Liver (tissue), 9 donors: ENCODE data around the gene CAMKMT. TPM values are rescaled to one million over a fixed set of nuclear protein-coding genes. Genes with fewer than 3 reads are reported as not detected.

Source experiments
- DNase-seq: peaks from one replicate; pipeline ENCODE4 v3.0.0-alpha.2; 2017; ENCODE audit warnings: low spot score
- H3K27ac ChIP-seq, 2 donors: one replicate each; pipeline ENCODE4 v1.7.0; 2013; ENCODE audit warnings: inconsistent platforms in 2 of 2, low read length in 2 of 2, control low read depth in 1 of 2, low read depth in 1 of 2, mild to moderate bottlenecking in 1 of 2
- H3K27me3 ChIP-seq, 4 donors: one replicate each; pipeline versions ENCODE4 v1.6.1 to v1.7.0; 2013; ENCODE audit warnings: low read length in 3 of 4, inconsistent platforms in 1 of 4, mild to moderate bottlenecking in 1 of 4, moderate library complexity in 1 of 4; ENCODE audit not compliant: control insufficient read depth in 4 of 4, insufficient read depth in 4 of 4
- H3K36me3 ChIP-seq, 4 donors: one replicate each; pipeline versions ENCODE4 v1.6.1 to v1.7.0; 2013; ENCODE audit warnings: low read length in 3 of 4, mild to moderate bottlenecking in 3 of 4, low read depth in 1 of 4, moderate library complexity in 1 of 4; ENCODE audit not compliant: control insufficient read depth in 4 of 4, insufficient read depth in 3 of 4
- H3K4me1 ChIP-seq, 4 donors: one replicate each; pipeline versions ENCODE4 v1.6.1 to v1.7.0; 2013; ENCODE audit warnings: low read length in 3 of 4, mild to moderate bottlenecking in 3 of 4, moderate library complexity in 1 of 4; ENCODE audit not compliant: control insufficient read depth in 4 of 4, insufficient read depth in 4 of 4
- H3K4me3 ChIP-seq, 3 donors: one replicate each; pipeline versions ENCODE4 v1.6.1 to v1.7.0; 2013; ENCODE audit warnings: low read length in 3 of 3, control low read depth in 1 of 3, low read depth in 1 of 3, mild to moderate bottlenecking in 1 of 3
- H3K9ac ChIP-seq, 2 donors: one replicate each; pipeline ENCODE4 v1.7.0; 2013; ENCODE audit warnings: low read length in 2 of 2, mild to moderate bottlenecking in 2 of 2, moderate library complexity in 2 of 2, control low read depth in 1 of 2, low read depth in 1 of 2
- H3K9me3 ChIP-seq, 4 donors: one replicate each; pipeline versions ENCODE4 v1.6.1 to v1.7.0; 2013; ENCODE audit warnings: low read length in 3 of 4; ENCODE audit not compliant: control insufficient read depth in 4 of 4
- EGR1 ChIP-seq, 2 donors: IDR thresholded peaks; 2 replicates each; pipeline ENCODE4 v1.6.1; 2016 to 2018; ENCODE audit warnings: antibody characterized with exemption in 2 of 2, low read depth in 2 of 2
- FOXA1 ChIP-seq: IDR thresholded peaks from 2 replicates; pipeline ENCODE4 v1.6.1; 2016; ENCODE audit warnings: antibody characterized with exemption
- GABPA ChIP-seq, 2 donors: IDR thresholded peaks in 1 of 2; conservative IDR thresholded peaks in 1 of 2; 2 replicates each; pipeline ENCODE4 v1.6.1; 2016; ENCODE audit warnings: antibody characterized with exemption in 2 of 2, mild to moderate bottlenecking in 1 of 2, moderate library complexity in 1 of 2
- HNF4G ChIP-seq: IDR thresholded peaks from 2 replicates; pipeline ENCODE4 v1.6.1; 2016; ENCODE audit warnings: antibody characterized with exemption
- JUND ChIP-seq, 2 donors: IDR thresholded peaks; 2 replicates each; pipeline ENCODE4 v1.6.1; 2016; ENCODE audit warnings: antibody characterized with exemption in 2 of 2
- RAD21 ChIP-seq, 2 donors: IDR thresholded peaks; 2 replicates each; pipeline ENCODE4 v1.6.1; 2016; ENCODE audit warnings: antibody characterized with exemption in 2 of 2, mild to moderate bottlenecking in 2 of 2
- RXRA ChIP-seq, 2 donors: IDR thresholded peaks; 2 replicates each; pipeline ENCODE4 v1.6.1; 2017 to 2018; ENCODE audit warnings: antibody characterized with exemption in 2 of 2, mild to moderate bottlenecking in 1 of 2
- SP1 ChIP-seq: IDR thresholded peaks from 2 replicates; pipeline ENCODE4 v1.6.1; 2018; ENCODE audit warnings: antibody characterized with exemption, mild to moderate bottlenecking
- TAF1 ChIP-seq: conservative IDR thresholded peaks from 2 replicates; pipeline ENCODE4 v1.6.1; 2016; ENCODE audit warnings: antibody characterized with exemption, mild to moderate bottlenecking
- YY1 ChIP-seq: IDR thresholded peaks from 2 replicates; pipeline ENCODE4 v1.6.1; 2016; ENCODE audit warnings: antibody characterized with exemption, mild to moderate bottlenecking
- WGBS: extraction: QIAGEN DNeasy Blood & Tissue Kit; methylation state at CpG from one replicate; pipeline ENCODE4 v1.1.7; 2013; 5-methylcytosine and 5-hydroxymethylcytosine counted together
- polyA plus RNA-seq, 2 donors: library from polyadenylated mRNA; stranded (reverse) in 1 of 2; unstranded in 1 of 2; fragments of 200-250 nt in 1 of 2; fragments of >200 nt in 1 of 2; fragmentation: Nextera tagmentation in 1 of 2; extraction: Ambion mirVana in 1 of 2; gene quantifications; one replicate each; pipeline versions ENCODE4 v1.2.1 to v1.2.3, GENCODE V29; 2013 to 2015
- total RNA-seq, 2 donors: library from RNA; depleted of rRNA; stranded (reverse); fragments of >200 nt; gene quantifications; one replicate each; pipeline ENCODE4 v1.2.3, GENCODE V29; 2014
- TF ChIP-seq, protein P1 (sequence below): IDR thresholded peaks from 2 replicates; pipeline ENCODE4 v1.6.1; 2016; ENCODE audit warnings: antibody characterized with exemption
- TF ChIP-seq, protein P2 (sequence below): IDR thresholded peaks from 2 replicates; pipeline ENCODE4 v1.6.1; 2016; ENCODE audit warnings: antibody characterized with exemption
- TF ChIP-seq, protein P3 (sequence below): fragments of 150-350 bp; IDR thresholded peaks from 2 replicates; pipeline ENCODE4 v1.5.1; 2017; ENCODE audit warnings: improper control_type of control experiment, low read depth, low read length; ENCODE audit not compliant: missing input control
- donor health status: healthy.
- donor health status: healthy.
- donor health status: healthy.
- donor health status: healthy.
- donor health status: healthy.

Gene CAMKMT
- total and polyA plus RNA-seq, 4 donors = 1.5 to 12.7 (median 7.1) TPM

DNA sequence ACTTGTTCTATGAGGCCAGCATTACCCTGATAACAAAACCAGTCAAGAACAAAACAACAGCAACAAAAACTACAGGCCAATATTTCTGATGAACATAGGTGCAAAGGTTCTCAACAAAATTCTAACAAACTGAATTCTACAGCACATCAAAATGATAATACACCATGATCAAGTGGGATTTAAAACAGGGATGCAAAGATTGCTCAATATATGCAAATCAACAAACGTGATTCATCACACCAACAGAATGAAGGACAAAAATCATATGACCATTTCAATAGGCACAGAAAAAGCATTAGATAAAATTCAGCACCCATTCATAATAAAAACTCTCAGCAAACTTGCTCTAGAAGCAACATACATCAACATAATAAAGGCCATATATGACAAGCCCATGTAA is 173.6 kb downstream of the CAMKMT start:
- Histone ChIP-seq H3K27me3 (no peaks in the 10 kb centered on the region), H3K36me3 (no peaks in the 10 kb centered on the region), H3K9me3 (no peaks in the 10 kb centered on the region), H3K9ac (no peak overlapping the region), H3K4me3 (no peak overlapping the region), H3K27ac (no peak overlapping the region), H3K4me1 (peaks cover 1 to 23% (median 9%) of the 10 kb centered on the region in 4 donors)
- WGBS = 76% methylated on average over 1 of the region's 1 CpG
- DNase-seq = no peak
- no peak for TF ChIP-seq EGR1 (IDR thresholded peaks at IDR 0.05; ENCODE audit: low read depth in 2 of 2)
- TF ChIP-seq RXRA (IDR thresholded peaks at IDR 0.05) = no peak
- TF ChIP-seq FOXA1 = no peak
- TF ChIP-seq YY1 = no peak
- TF ChIP-seq, protein P1, sequence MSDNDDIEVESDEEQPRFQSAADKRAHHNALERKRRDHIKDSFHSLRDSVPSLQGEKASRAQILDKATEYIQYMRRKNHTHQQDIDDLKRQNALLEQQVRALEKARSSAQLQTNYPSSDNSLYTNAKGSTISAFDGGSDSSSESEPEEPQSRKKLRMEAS = no peak
- no peak for TF ChIP-seq SP1
- no peak for TF ChIP-seq TAF1
- no peak for TF ChIP-seq RAD21 (IDR thresholded peaks at IDR 0.05)
- TF ChIP-seq GABPA (IDR thresholded peaks at IDR 0.05 in 1 of 2, conservative IDR thresholded peaks at IDR 0.05 in 1 of 2) = no peak

DNA sequence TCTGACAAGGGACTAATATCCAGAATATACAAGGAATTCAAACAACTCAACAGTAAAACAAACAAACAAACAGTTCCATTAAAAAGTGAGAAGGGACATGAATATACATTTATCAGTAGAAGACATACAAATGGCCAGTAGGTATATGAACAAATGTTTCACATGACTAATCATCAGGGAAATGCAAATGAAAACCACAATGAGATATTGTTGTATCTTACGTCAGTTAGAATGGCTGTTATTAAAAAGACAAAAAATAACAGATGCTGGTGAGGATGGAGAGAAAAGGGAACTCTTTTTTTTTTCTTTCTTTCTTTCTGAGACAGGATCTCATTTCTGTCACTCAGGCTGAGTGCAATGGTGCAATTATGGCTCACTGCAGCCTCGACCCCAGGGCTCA is 175.5 kb downstream of the CAMKMT start:
- H3K27me3 ChIP-seq = no peaks in the 10 kb centered on the region
- H3K27ac ChIP-seq = no peak overlapping the region
- no peak overlapping the region for H3K9ac ChIP-seq
- H3K9me3 ChIP-seq = no peaks in the 10 kb centered on the region
- H3K36me3 ChIP-seq = no peaks in the 10 kb centered on the region
- TF ChIP-seq, protein P2, sequence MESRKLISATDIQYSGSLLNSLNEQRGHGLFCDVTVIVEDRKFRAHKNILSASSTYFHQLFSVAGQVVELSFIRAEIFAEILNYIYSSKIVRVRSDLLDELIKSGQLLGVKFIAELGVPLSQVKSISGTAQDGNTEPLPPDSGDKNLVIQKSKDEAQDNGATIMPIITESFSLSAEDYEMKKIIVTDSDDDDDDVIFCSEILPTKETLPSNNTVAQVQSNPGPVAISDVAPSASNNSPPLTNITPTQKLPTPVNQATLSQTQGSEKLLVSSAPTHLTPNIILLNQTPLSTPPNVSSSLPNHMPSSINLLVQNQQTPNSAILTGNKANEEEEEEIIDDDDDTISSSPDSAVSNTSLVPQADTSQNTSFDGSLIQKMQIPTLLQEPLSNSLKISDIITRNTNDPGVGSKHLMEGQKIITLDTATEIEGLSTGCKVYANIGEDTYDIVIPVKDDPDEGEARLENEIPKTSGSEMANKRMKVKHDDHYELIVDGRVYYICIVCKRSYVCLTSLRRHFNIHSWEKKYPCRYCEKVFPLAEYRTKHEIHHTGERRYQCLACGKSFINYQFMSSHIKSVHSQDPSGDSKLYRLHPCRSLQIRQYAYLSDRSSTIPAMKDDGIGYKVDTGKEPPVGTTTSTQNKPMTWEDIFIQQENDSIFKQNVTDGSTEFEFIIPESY = no peak
- TF ChIP-seq JUND (IDR thresholded peaks at IDR 0.05) (no peak), RXRA (IDR thresholded peaks at IDR 0.05) (no peak)
- no peak for DNase-seq
- 97% methylated on average over 2 of the region's 2 CpGs for WGBS
- peaks cover 0 to 10% (median 2%) of the 10 kb centered on the region in 4 donors for H3K4me1 ChIP-seq
- H3K4me3 ChIP-seq = no peak overlapping the region

DNA sequence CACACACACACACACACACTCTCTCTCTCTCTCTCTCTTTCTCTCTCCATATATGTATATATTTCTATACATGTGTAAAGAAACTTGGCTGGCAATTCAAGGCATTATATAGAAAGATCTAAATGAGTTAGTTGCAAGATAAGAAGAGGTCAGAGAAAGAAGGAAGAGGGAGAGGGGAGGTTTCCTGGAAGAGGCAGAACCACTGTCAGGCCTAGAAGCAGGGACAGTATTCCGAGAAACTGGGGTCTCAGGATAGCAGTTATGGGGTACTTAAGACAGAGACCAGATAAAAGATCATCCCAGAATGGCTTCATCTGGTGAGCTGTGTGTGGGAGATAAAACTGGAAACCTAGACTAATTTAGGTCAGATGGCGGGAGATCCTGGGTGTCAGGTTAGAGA is 180.8 kb downstream of the CAMKMT start:
- H3K4me3 ChIP-seq = no peak overlapping the region
- peaks cover 4 to 38% (median 17%) of the 10 kb centered on the region in 4 donors for H3K4me1 ChIP-seq
- H3K27me3 ChIP-seq = no peaks in the 10 kb centered on the region
- no peak overlapping the region for H3K9ac ChIP-seq
- H3K36me3 ChIP-seq = no peaks in the 10 kb centered on the region
- TF ChIP-seq, protein P3, sequence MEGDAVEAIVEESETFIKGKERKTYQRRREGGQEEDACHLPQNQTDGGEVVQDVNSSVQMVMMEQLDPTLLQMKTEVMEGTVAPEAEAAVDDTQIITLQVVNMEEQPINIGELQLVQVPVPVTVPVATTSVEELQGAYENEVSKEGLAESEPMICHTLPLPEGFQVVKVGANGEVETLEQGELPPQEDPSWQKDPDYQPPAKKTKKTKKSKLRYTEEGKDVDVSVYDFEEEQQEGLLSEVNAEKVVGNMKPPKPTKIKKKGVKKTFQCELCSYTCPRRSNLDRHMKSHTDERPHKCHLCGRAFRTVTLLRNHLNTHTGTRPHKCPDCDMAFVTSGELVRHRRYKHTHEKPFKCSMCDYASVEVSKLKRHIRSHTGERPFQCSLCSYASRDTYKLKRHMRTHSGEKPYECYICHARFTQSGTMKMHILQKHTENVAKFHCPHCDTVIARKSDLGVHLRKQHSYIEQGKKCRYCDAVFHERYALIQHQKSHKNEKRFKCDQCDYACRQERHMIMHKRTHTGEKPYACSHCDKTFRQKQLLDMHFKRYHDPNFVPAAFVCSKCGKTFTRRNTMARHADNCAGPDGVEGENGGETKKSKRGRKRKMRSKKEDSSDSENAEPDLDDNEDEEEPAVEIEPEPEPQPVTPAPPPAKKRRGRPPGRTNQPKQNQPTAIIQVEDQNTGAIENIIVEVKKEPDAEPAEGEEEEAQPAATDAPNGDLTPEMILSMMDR = no peak
- TF ChIP-seq HNF4G = no peak
- TF ChIP-seq RAD21 (IDR thresholded peaks at IDR 0.05) = no peak
- no peak for DNase-seq
- no peak overlapping the region for H3K27ac ChIP-seq
- no peaks in the 10 kb centered on the region for H3K9me3 ChIP-seq
- WGBS = 48% methylated on average over 2 of the region's 2 CpGs
